Tibial nerve (tissue), 4 donors: ENCODE measurements around the gene SMARCA4.

Source experiments
- EP300 ChIP-seq, 2 donors: sonication (generic); formaldehyde crosslinking; IDR thresholded peaks; one replicate each; pipeline ENCODE4 v1.6.1; 2017; ENCODE audit warnings: antibody characterized with exemption in 2 of 2, mild to moderate bottlenecking in 1 of 2
- POLR2A ChIP-seq, 2 donors: fragments of 450-650 bp; IDR thresholded peaks; one replicate each; pipeline ENCODE4 v1.6.1; 2017; ENCODE audit warnings: antibody characterized with exemption in 2 of 2, mild to moderate bottlenecking in 2 of 2, moderate library complexity in 2 of 2
- TF ChIP-seq, protein P1 (sequence below), 5 experiments: fragments of 200-600 bp in 3 of 5; fragments of 450-650 bp in 2 of 5; sonication (generic) in 3 of 5; IDR thresholded peaks; one replicate each; pipeline ENCODE4 v1.5.1; 2016 to 2019; ENCODE audit warnings: antibody characterized with exemption in 5 of 5, mild to moderate bottlenecking in 3 of 5, moderate library complexity in 2 of 5

DNA sequence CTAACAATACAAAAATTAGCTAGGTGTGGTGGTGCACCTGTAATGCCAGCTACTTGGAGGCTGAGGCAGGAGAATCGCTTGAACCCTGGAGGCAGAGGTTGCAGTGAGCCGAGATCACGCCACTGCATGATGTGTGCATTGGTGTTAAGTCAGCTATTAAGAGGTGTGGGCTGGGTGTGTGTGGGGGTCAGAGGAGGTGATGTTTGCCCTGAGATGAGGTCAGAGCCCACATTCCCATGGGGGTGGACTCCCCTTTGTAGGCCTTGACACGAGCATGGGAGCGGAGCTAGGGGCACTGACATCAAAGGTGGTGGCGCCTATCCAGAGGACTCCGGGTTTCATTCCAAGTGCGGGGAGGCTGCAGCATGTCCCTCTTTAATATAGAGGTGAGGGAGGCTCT, 93.8 kb downstream of the SMARCA4 start:
- no peak for TF ChIP-seq POLR2A (IDR thresholded peaks at IDR 0.05)
- TF ChIP-seq, protein P1, sequence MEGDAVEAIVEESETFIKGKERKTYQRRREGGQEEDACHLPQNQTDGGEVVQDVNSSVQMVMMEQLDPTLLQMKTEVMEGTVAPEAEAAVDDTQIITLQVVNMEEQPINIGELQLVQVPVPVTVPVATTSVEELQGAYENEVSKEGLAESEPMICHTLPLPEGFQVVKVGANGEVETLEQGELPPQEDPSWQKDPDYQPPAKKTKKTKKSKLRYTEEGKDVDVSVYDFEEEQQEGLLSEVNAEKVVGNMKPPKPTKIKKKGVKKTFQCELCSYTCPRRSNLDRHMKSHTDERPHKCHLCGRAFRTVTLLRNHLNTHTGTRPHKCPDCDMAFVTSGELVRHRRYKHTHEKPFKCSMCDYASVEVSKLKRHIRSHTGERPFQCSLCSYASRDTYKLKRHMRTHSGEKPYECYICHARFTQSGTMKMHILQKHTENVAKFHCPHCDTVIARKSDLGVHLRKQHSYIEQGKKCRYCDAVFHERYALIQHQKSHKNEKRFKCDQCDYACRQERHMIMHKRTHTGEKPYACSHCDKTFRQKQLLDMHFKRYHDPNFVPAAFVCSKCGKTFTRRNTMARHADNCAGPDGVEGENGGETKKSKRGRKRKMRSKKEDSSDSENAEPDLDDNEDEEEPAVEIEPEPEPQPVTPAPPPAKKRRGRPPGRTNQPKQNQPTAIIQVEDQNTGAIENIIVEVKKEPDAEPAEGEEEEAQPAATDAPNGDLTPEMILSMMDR (IDR thresholded peaks at IDR 0.05): no peak
- no peak for TF ChIP-seq EP300 (IDR thresholded peaks at IDR 0.05)
